ENCODE results near the gene MGAM2. TPM values are rescaled to one million over a fixed set of nuclear protein-coding genes. Genes with fewer than 3 reads are reported as not detected.

The MGAM2 gene
- total RNA-seq: 10 to 100 TPM in 3 of 4 donors, 1 to 10 TPM in 1; 8.4 to 84.5 (median 46.8) TPM

DNA sequence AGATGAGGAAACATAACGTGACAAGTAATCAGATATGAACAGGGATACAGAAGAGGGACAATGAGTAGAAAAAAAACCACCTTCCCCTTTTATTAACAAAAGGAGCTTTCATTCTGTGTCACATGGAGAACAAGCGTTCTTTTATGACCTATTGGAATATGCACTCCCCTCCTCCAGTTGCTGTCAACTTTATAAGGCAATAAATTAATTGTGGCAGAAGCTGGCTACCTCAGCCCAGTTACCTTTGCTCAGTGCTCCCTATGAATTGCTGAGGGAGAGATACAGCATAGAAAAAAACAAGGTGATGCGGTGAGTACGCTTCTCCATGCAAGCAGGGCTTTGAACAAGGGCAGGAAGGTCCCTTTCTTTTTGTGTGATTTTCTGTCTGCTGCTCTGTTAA, at the start of gene MGAM2:
Gene MGAM2 (plus strand): TSS at position 220 of the 400 bp plus-strand sequence. CDS start 5,156 bp downstream, outside the sequence.
- DNase-seq: peak; percentile 13
- Histone ChIP-seq H3K36me3 (no peaks in the 10 kb centered on the region), H3K4me3 (peak within 1 kb of the TSS in 2 of 4 donors; percentile 7 to 25), H3K27ac (peak within 1 kb of the TSS in 1 of 4 donors; percentile 22), H3K27me3 (no peaks in the 10 kb centered on the region), H3K9me3 (no peaks in the 10 kb centered on the region), H3K4me1 (peaks cover 0 to 10% (median 2%) of the 10 kb centered on the region in 4 donors)
- WGBS, 2 donors (ENCODE audit: low coverage in 1 of 2): 33 to 44% methylated on average over 4 of the region's 4 CpGs
- intact Hi-C loops (cut with DNase I; ENCODE audit: low total_unique reads): no loop called here
- in situ Hi-C loops (cut with MboI; ENCODE audit: low pct_ligation_motif_present in 1 of 4, low pct_unique_long_range_greater_than_20kb in 1 of 4, low sequenced_read_pairs in 3 of 4): no loop called here
- TF ChIP-seq EP300 (IDR thresholded peaks at IDR 0.05; ENCODE audit: low read depth) (no peak), POLR2A (IDR thresholded peaks at IDR 0.05) (peak; percentile 56), POLR2AphosphoS5 (IDR thresholded peaks at IDR 0.05) (peak in 2 of 3 donors; percentile 52 to 78)

DNA sequence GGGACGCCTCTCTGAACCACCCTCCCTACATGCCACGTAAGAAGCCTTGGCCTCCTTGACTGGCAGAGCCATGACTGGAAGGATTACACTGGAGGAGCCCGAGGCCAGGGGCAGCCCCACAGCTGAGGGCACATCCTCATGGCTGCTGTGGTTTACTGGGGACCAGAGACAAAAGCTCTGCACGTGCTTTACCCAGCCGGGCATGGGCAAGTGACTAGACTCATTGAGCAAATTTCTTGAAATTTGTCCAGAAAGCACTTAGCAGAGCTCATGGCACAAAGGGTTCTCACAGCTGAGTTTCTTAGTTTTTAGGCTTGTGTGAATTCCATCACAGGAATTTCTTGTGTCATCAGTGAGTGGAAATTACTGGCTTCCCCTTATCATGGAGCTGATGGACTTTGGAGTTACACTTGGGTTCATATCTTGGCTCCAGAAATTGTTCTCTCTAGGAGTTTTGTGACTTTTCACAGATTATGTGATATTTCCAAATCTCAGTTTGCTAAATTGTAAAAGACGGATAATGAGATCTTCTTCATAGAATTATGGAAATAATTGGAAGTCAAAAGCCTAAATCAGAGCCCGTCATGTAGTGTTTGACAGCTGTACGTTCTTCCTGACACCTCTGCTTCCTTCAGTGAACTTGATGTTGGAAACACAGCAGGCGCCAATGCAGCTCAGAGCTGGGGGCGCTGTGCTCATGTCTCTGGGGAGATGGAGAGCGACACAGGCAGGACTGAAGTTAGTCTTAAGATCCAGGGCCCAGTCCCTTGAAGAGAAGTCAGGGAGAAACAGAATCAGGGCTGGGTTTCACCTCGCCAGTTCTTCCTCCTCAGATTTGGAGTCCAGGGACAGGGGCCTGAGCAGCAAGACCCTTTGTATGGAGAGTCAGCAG, 47.7 kb upstream of the MGAM2 start:
- Histone ChIP-seq H3K4me3 (no peak overlapping the region), H3K9me3 (no peaks in the 10 kb centered on the region), H3K36me3 (no peaks in the 10 kb centered on the region), H3K27ac (no peak overlapping the region), H3K4me1 (no peaks in the 10 kb centered on the region), H3K27me3 (no peaks in the 10 kb centered on the region)
- WGBS, 2 donors (ENCODE audit: low coverage in 1 of 2): 70 to 75% methylated on average over 2 to 12 of the region's 12 CpGs
- TF ChIP-seq POLR2A (IDR thresholded peaks at IDR 0.05) (no peak), POLR2AphosphoS5 (IDR thresholded peaks at IDR 0.05) (no peak), EP300 (IDR thresholded peaks at IDR 0.05; ENCODE audit: low read depth) (no peak)
- TF ChIP-seq, protein P1, sequence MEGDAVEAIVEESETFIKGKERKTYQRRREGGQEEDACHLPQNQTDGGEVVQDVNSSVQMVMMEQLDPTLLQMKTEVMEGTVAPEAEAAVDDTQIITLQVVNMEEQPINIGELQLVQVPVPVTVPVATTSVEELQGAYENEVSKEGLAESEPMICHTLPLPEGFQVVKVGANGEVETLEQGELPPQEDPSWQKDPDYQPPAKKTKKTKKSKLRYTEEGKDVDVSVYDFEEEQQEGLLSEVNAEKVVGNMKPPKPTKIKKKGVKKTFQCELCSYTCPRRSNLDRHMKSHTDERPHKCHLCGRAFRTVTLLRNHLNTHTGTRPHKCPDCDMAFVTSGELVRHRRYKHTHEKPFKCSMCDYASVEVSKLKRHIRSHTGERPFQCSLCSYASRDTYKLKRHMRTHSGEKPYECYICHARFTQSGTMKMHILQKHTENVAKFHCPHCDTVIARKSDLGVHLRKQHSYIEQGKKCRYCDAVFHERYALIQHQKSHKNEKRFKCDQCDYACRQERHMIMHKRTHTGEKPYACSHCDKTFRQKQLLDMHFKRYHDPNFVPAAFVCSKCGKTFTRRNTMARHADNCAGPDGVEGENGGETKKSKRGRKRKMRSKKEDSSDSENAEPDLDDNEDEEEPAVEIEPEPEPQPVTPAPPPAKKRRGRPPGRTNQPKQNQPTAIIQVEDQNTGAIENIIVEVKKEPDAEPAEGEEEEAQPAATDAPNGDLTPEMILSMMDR (IDR thresholded peaks at IDR 0.05): no peak
- intact Hi-C loops (cut with DNase I; ENCODE audit: low total_unique reads): no loop called here
- DNase-seq: no peak
- in situ Hi-C loops (cut with MboI; ENCODE audit: low pct_ligation_motif_present in 1 of 4, low pct_unique_long_range_greater_than_20kb in 1 of 4, low sequenced_read_pairs in 3 of 4): no loop called here

DNA sequence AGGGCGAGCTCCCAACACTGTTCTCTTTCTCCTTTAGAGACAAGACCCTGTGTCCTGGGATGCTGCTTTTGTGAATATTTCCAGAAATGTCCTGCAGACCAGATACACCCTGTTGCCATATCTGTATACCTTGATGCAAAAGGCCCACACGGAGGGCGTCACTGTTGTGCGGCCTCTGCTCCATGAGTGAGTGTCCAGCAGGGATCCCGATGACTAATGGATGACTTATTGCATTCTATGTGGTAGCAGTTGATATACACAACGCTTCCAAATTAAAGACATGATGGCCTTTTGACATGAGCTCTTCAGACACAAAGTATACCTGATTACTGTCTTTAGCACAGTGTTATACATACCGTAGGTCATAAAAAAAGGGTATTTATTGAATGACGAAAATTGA, 45.0 kb upstream of the MGAM2 start:
- no peak for DNase-seq
- intact Hi-C loops (cut with DNase I; ENCODE audit: low total_unique reads): no loop called here
- in situ Hi-C loops (cut with MboI; ENCODE audit: low pct_ligation_motif_present in 1 of 4, low pct_unique_long_range_greater_than_20kb in 1 of 4, low sequenced_read_pairs in 3 of 4): no loop called here
- TF ChIP-seq, protein P1 (IDR thresholded peaks at IDR 0.05): no peak
- TF ChIP-seq POLR2AphosphoS5 (IDR thresholded peaks at IDR 0.05): no peak
- TF ChIP-seq EP300 (IDR thresholded peaks at IDR 0.05; ENCODE audit: low read depth): no peak
- TF ChIP-seq POLR2A (IDR thresholded peaks at IDR 0.05): no peak
- WGBS, 2 donors (ENCODE audit: low coverage in 1 of 2): 75 to 88% methylated on average over 7 to 8 of the region's 8 CpGs
- Histone ChIP-seq H3K36me3 (no peaks in the 10 kb centered on the region), H3K4me3 (no peak overlapping the region), H3K27me3 (no peaks in the 10 kb centered on the region), H3K9me3 (no peaks in the 10 kb centered on the region), H3K4me1 (no peaks in the 10 kb centered on the region), H3K27ac (no peak overlapping the region)

DNA sequence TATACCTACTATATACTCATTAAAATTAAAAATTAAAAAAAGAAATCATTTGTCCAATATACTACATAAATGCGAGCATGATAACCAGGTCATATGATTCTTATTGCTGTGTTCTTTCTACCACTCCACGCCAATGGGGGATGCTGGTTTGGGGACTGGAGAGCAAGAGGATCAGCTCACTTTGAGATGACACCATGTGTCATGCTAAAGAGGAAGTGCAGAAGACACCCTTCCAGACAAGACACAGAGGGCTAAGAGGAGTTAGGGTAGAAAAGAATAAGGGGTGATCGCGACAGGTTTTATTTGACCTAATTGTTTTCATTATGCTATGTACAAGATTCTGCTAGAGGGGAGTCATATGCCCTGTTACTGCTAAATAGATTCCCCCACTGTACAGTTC, 33.8 kb upstream of the MGAM2 start:
- 91 to 93% methylated on average over 4 of the region's 4 CpGs for WGBS, 2 donors (ENCODE audit: low coverage in 1 of 2)
- in situ Hi-C loops (cut with MboI; ENCODE audit: low pct_ligation_motif_present in 1 of 4, low pct_unique_long_range_greater_than_20kb in 1 of 4, low sequenced_read_pairs in 3 of 4): no loop called here
- intact Hi-C loops (cut with DNase I; ENCODE audit: low total_unique reads): no loop called here
- H3K36me3 ChIP-seq: no peaks in the 10 kb centered on the region
- H3K4me1 ChIP-seq: no peaks in the 10 kb centered on the region
- H3K27me3 ChIP-seq: no peaks in the 10 kb centered on the region
- no peak overlapping the region for H3K4me3 ChIP-seq
- H3K27ac ChIP-seq: no peak overlapping the region
- H3K9me3 ChIP-seq: no peaks in the 10 kb centered on the region
- DNase-seq: no peak
- TF ChIP-seq POLR2AphosphoS5 (IDR thresholded peaks at IDR 0.05): no peak
- TF ChIP-seq, protein P1 (IDR thresholded peaks at IDR 0.05): no peak

Measured in transverse colon (tissue), 4 donors.